ENCODE data around the gene POLE3.

DNA sequence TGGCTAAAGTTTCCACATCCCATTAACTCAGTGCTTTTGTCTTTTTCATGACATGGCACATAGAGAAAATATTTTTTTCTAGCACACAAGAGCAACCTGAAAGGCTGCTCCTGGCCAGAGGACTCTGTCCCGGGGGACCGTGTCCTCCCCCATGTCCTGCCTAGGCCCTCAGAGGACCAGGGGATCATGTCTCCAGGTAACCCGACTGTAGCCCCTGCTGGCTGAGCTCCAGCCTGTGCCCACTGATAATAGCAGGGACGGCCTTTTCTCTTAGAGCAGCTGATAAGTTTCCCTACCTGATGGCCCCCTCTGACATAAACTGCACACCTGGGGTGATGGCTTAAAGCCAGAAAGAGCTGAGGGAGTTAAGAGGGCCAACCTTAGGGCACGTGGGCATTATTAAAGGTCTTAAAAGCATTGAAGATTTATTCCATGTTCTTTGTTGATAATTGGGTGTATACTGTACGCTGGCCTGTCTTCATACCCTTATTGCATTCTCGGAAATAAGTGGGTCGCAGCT, 39.6 kb downstream of the POLE3 start:
- TF ChIP-seq ZNF184 (CRISPR knock-in tag; IDR thresholded peaks at IDR 0.05) = no peak
- TF ChIP-seq, protein P1, sequence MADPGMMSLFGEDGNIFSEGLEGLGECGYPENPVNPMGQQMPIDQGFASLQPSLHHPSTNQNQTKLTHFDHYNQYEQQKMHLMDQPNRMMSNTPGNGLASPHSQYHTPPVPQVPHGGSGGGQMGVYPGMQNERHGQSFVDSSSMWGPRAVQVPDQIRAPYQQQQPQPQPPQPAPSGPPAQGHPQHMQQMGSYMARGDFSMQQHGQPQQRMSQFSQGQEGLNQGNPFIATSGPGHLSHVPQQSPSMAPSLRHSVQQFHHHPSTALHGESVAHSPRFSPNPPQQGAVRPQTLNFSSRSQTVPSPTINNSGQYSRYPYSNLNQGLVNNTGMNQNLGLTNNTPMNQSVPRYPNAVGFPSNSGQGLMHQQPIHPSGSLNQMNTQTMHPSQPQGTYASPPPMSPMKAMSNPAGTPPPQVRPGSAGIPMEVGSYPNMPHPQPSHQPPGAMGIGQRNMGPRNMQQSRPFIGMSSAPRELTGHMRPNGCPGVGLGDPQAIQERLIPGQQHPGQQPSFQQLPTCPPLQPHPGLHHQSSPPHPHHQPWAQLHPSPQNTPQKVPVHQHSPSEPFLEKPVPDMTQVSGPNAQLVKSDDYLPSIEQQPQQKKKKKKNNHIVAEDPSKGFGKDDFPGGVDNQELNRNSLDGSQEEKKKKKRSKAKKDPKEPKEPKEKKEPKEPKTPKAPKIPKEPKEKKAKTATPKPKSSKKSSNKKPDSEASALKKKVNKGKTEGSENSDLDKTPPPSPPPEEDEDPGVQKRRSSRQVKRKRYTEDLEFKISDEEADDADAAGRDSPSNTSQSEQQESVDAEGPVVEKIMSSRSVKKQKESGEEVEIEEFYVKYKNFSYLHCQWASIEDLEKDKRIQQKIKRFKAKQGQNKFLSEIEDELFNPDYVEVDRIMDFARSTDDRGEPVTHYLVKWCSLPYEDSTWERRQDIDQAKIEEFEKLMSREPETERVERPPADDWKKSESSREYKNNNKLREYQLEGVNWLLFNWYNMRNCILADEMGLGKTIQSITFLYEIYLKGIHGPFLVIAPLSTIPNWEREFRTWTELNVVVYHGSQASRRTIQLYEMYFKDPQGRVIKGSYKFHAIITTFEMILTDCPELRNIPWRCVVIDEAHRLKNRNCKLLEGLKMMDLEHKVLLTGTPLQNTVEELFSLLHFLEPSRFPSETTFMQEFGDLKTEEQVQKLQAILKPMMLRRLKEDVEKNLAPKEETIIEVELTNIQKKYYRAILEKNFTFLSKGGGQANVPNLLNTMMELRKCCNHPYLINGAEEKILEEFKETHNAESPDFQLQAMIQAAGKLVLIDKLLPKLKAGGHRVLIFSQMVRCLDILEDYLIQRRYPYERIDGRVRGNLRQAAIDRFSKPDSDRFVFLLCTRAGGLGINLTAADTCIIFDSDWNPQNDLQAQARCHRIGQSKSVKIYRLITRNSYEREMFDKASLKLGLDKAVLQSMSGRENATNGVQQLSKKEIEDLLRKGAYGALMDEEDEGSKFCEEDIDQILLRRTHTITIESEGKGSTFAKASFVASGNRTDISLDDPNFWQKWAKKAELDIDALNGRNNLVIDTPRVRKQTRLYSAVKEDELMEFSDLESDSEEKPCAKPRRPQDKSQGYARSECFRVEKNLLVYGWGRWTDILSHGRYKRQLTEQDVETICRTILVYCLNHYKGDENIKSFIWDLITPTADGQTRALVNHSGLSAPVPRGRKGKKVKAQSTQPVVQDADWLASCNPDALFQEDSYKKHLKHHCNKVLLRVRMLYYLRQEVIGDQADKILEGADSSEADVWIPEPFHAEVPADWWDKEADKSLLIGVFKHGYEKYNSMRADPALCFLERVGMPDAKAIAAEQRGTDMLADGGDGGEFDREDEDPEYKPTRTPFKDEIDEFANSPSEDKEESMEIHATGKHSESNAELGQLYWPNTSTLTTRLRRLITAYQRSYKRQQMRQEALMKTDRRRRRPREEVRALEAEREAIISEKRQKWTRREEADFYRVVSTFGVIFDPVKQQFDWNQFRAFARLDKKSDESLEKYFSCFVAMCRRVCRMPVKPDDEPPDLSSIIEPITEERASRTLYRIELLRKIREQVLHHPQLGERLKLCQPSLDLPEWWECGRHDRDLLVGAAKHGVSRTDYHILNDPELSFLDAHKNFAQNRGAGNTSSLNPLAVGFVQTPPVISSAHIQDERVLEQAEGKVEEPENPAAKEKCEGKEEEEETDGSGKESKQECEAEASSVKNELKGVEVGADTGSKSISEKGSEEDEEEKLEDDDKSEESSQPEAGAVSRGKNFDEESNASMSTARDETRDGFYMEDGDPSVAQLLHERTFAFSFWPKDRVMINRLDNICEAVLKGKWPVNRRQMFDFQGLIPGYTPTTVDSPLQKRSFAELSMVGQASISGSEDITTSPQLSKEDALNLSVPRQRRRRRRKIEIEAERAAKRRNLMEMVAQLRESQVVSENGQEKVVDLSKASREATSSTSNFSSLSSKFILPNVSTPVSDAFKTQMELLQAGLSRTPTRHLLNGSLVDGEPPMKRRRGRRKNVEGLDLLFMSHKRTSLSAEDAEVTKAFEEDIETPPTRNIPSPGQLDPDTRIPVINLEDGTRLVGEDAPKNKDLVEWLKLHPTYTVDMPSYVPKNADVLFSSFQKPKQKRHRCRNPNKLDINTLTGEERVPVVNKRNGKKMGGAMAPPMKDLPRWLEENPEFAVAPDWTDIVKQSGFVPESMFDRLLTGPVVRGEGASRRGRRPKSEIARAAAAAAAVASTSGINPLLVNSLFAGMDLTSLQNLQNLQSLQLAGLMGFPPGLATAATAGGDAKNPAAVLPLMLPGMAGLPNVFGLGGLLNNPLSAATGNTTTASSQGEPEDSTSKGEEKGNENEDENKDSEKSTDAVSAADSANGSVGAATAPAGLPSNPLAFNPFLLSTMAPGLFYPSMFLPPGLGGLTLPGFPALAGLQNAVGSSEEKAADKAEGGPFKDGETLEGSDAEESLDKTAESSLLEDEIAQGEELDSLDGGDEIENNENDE (IDR thresholded peaks at IDR 0.05; ENCODE audit: low read depth, low read length) = no peak
